Activated T-cell treated with anti-CD3 and anti-CD28 coated beads, Interleukin-2, amount 50 U/mL, for 72 hours (primary cell): ENCODE measurements around the gene ANO7. TPM values are rescaled to one million over a fixed set of nuclear protein-coding genes. Genes with fewer than 3 reads are reported as not detected.

ENCODE experiments used
- ATAC-seq, 2 donors: fragments of 150-1000 bp; cut with Tn5 transposase; replicated peaks in 1 of 2; 2 replicates each; pipeline ENCODE4 v1.10.0; 2021; ENCODE audit warnings: moderate library complexity in 2 of 2, mild to moderate bottlenecking in 1 of 2
- DNase-seq, 2 donors: peaks; one replicate each; pipeline ENCODE4 v3.0.0; 2021 to 2022; ENCODE audit warnings: mixed read lengths in 1 of 2
- H3K27ac Mint-ChIP-seq: one replicate; pipeline ENCODE4 v1.8.0; 2022; ENCODE audit warnings: mild to moderate bottlenecking, moderate library complexity, mixed read lengths
- H3K27me3 Mint-ChIP-seq: one replicate; pipeline ENCODE4 v1.8.0; 2022; ENCODE audit warnings: low read depth, mixed read lengths
- H3K36me3 Mint-ChIP-seq, 2 donors: one replicate each; pipeline ENCODE4 v1.8.0; 2022; ENCODE audit warnings: mixed read lengths in 2 of 2, mild to moderate bottlenecking in 1 of 2; ENCODE audit not compliant: insufficient read depth in 2 of 2
- H3K4me1 Mint-ChIP-seq: one replicate; pipeline ENCODE4 v1.8.0; 2022; ENCODE audit warnings: low read depth, mixed read lengths
- H3K4me3 Mint-ChIP-seq, 2 donors: one replicate each; pipeline ENCODE4 v1.8.0; 2022; ENCODE audit warnings: mild to moderate bottlenecking in 2 of 2, mixed read lengths in 2 of 2, moderate library complexity in 2 of 2
- H3K9me3 Mint-ChIP-seq, 2 donors: one replicate each; pipeline ENCODE4 v1.8.0; 2022; ENCODE audit warnings: mixed read lengths in 2 of 2
- total RNA-seq, 2 donors: library from RNA; stranded (reverse); gene quantifications; one replicate each; pipeline ENCODE4 v1.2.3, GENCODE V29; 2022

Gene ANO7
- total RNA-seq, 2 donors from 2014 or later = 0.72 to 0.90 TPM

DNA sequence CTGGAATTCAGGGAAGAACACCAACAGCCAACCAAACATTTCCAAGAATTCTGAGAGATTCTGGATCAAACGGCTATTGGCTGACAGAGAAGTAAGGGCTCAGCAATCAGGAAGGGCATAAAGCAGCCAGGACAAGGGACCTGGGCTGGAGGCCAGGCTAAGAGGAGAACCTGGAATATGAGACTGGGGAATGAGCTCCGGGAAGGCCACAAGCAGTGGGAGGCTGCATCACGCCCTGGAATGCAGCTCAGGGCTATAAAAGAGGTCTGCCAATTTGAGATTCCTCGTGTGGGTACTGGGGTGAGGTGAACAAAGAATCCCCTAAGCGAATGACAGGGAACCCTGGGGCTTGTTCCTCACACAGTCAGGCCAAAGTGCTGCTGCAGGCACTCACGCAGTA is 60.4 kb downstream of the ANO7 start:
- DNase-seq (no peak), ATAC-seq (no peak)
- Mint-ChIP-seq H3K36me3 (peaks cover 29 to 41% of the 10 kb centered on the region in 2 donors), H3K27ac (no peak overlapping the region), H3K4me3 (no peak overlapping the region), H3K27me3 (no peaks in the 10 kb centered on the region), H3K4me1 (no peaks in the 10 kb centered on the region), H3K9me3 (no peaks in the 10 kb centered on the region)

DNA sequence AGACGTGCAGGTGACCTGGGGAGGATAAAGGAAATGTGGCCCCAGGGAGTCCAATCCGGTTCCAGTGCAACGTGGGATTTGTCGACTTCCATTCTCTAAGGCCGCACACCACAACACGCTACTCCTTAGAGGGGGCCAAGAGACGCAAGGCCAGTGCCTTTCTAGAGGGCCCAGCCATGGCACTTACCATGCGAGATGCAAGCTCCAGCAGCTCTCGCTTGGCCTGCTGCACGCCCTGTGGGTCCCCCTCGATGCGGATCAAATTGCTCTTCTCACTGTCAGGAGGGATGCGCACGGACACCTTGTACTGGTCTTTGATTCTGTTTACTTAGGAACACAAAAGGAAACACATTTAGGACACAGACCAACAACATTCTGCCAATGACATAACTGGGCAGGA is 61.2 kb downstream of the ANO7 start:
- Mint-ChIP-seq H3K27me3 (no peaks in the 10 kb centered on the region), H3K36me3 (peaks cover 25 to 41% of the 10 kb centered on the region in 2 donors), H3K4me1 (no peaks in the 10 kb centered on the region), H3K4me3 (no peak overlapping the region), H3K27ac (no peak overlapping the region), H3K9me3 (no peaks in the 10 kb centered on the region)
- no peak for ATAC-seq
- DNase-seq = no peak

DNA sequence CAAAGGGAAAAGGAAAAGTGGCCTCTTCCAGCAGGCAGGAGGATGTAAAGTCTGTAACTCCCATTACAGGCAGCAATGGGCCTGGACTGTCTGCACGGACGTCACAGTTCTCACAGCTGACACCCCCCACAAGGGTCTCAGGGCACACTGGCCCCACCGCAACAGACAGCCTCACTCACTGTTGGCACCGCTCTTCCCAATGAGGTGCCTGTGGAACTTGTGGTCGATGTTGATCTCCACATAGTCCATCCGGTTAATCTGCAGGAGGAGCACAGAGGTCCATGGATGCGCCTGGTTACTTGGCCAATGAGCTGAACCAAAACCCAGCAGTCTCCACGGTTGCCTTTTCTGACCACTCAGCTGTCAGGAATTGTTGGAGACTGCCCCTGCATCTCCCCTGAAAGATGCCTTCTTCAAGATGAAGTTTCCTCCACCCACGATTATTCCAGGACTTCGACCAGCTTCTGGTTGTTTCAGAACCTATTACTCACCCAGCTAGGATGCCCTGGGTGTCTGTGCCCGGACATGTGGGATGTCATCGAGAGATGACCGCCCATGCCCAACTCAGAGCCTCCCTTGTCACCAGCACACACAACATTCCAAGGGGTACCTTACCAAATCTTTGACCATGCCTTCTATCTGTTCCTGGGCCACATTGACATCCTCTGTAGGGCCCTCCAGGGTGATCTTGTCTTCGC is 64.5 kb downstream of the ANO7 start:
- Mint-ChIP-seq H3K27ac (no peak overlapping the region), H3K36me3 (peaks cover 19 to 38% of the 10 kb centered on the region in 2 donors), H3K4me3 (no peak overlapping the region), H3K27me3 (no peaks in the 10 kb centered on the region), H3K9me3 (no peaks in the 10 kb centered on the region), H3K4me1 (no peaks in the 10 kb centered on the region)
- DNase-seq (no peak), ATAC-seq (no peak)

DNA sequence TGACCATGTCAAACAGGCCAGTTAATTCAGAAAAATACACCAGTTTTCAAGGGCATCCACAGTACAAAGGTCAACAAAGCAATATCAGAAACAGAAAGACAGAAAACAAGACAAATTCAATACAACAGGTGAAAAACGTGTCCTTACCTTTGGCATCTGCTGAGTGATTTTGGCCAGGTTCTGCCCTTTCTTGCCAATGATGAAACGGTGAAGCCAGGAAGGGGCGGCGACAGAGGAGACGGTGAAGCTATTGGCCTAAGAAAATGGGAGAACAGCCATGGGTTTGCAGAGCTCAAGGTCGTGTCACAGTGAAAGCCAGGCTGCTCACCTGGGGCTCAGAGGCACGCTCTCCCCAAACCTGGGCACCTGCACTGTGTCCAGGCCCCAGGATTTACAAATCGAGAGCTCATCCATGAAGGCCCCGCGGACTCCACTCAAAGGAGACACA is 66.5 kb downstream of the ANO7 start:
- H3K9me3 Mint-ChIP-seq = no peaks in the 10 kb centered on the region
- H3K4me3 Mint-ChIP-seq = no peak overlapping the region
- H3K27ac Mint-ChIP-seq = no peak overlapping the region
- ATAC-seq (no peak), DNase-seq (no peak)
- H3K36me3 Mint-ChIP-seq = peaks cover 17 to 29% of the 10 kb centered on the region in 2 donors
- H3K27me3 Mint-ChIP-seq = no peaks in the 10 kb centered on the region
- H3K4me1 Mint-ChIP-seq = no peaks in the 10 kb centered on the region

DNA sequence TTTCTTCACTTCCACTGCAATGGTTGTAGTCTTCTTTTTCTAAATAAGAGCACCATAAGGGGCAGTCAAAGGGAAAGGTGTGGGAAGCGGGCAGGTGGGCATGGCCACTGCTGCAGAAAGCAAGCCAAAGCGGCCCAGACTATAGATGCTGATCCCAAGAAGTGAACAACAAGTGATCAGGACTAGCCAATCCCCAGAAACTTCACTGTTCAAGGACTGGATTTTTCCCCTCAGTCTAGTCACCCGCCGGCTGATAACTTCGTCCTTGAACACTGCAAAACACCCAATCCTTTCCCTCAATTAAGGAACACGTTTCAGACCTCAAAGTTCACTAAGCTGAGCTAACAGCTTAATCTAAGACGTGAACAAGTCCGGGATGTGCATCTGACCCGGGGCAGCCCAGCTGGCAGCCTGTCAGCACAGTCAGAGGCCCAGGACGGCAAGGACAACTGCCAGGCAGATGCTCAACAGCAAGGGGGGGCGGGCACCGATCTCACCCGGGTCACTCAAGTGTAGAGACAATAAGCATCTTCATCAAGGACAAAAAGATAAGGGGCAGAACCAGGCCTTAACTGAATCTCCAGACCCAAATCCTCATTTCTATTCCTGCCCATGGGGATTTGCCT is 67.2 kb downstream of the ANO7 start:
- Mint-ChIP-seq H3K27ac (no peak overlapping the region), H3K9me3 (no peaks in the 10 kb centered on the region), H3K4me1 (no peaks in the 10 kb centered on the region), H3K36me3 (peaks cover 13 to 31% of the 10 kb centered on the region in 2 donors), H3K27me3 (no peaks in the 10 kb centered on the region), H3K4me3 (no peak overlapping the region)
- DNase-seq (no peak), ATAC-seq (no peak)

DNA sequence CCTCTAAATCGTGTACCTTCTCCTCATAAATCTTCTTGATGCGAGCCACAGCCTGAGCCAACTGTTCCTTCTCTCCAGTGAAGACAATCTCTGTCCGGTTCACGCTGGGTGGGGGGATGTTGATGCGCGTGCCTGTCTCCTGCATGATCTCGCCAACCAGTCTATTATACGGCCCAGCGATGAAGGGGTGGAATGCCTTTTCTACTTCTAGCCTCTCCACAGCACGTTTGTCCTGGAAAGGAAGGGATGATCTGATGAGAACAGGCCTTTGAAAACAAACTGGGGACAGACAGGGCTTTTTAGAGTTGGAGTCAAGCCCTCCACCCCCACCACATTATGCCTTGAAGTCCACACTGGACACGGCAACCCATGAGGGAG is 67.7 kb downstream of the ANO7 start:
- Mint-ChIP-seq H3K27ac (no peak overlapping the region), H3K27me3 (no peaks in the 10 kb centered on the region), H3K4me3 (no peak overlapping the region), H3K36me3 (peaks cover 13 to 31% of the 10 kb centered on the region in 2 donors), H3K4me1 (no peaks in the 10 kb centered on the region), H3K9me3 (no peaks in the 10 kb centered on the region)
- ATAC-seq (no peak), DNase-seq (no peak)

DNA sequence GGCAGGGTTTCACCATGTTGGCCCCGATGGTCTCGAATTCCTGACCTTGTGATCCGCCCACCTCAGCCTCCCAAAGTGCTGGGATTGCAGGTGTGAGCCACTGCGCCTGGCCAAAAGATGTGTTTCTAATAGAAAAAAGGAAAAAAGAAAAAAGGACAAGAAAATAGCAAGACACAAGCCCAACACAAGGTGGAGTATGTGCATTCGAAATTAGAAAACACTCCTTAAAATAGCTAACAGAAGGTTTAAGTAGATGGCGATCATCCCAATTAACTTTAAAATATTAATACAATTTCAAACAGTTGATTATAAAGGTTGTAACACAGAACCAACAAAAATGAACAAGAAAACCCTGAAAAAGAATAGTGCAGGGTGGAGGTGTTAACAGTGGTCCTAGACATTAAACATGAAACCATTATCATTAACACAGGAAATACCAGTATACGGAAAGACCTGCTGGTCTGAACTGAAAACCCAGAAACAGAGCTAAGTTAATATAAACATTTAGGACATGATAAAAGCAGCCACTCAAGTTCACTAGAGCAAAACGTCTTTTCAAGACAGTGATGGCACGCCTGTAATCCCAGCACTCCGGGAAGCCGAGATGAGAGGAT is 69.0 kb downstream of the ANO7 start:
- no peak for DNase-seq
- Mint-ChIP-seq H3K36me3 (peaks cover 13 to 32% of the 10 kb centered on the region in 2 donors), H3K4me1 (no peaks in the 10 kb centered on the region)

DNA sequence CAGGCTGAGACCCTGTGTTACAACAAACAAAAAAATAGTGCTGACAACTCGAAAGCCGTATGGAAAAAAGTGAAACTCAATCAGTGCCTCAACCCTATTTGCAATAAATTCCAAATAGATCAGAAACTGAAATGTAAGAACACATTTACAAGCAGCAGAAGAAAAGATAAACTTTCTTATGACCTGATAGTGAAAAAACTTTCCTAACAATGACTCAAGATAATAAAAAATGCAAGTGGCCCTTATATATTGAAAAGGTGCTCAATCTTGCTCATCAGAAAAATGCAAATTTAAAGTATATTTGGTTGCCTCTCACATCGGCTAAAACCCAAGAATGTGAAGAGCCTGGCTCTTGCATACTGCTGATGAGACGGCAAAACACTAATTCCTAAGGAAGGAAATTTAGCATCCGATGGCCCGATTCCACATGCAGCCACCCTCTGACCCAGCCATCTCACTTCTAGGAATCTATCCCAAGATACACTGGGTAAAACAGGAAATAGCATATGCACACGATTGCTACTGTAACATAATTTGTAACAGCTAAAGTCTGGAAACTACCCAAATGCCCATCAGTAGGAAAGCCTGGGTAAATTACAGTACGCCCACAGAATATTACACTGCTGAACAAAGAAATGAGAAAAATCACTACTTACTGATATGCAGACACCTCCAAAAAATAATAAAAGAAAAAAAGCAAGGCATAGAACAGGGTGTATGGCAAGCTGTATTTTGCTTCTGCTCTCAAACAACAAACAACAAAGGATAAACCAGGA is 70.2 kb downstream of the ANO7 start:
- Mint-ChIP-seq H3K27ac (peak overlapping the region; percentile 82), H3K4me3 (no peak overlapping the region), H3K27me3 (no peaks in the 10 kb centered on the region), H3K4me1 (no peaks in the 10 kb centered on the region), H3K36me3 (peaks cover 18 to 38% of the 10 kb centered on the region in 2 donors), H3K9me3 (no peaks in the 10 kb centered on the region)
- DNase-seq (no peak), ATAC-seq (no peak)

More for the DNA sequence above, 69.0 kb downstream of the ANO7 start:
- Mint-ChIP-seq H3K4me3 (no peak overlapping the region), H3K27ac (no peak overlapping the region), H3K27me3 (no peaks in the 10 kb centered on the region), H3K9me3 (no peaks in the 10 kb centered on the region)
- no peak for ATAC-seq

DNA sequence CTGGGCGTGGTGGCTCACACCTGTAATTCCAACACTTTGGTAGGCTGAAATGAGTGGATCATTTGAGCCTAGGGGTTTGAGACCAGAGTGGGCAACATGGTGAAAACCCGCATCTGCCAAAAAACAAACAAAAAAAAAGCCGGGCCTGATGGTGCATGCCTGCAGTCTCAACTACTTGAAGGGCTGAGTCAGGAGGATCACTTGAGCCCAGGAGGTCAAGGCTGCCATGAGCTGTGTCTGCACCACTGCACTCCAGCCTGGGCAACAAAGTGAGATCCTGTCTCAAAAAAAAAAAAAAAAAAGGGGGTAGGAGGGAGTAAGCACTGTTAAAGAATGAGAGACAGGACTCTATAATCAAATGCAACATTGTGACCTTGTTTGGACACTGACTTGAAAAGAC is 72.4 kb downstream of the ANO7 start:
- H3K4me3 Mint-ChIP-seq = no peak overlapping the region
- peak overlapping the region; percentile 55 for H3K27ac Mint-ChIP-seq
- DNase-seq (no peak), ATAC-seq (no peak)
- H3K9me3 Mint-ChIP-seq = no peaks in the 10 kb centered on the region
- H3K4me1 Mint-ChIP-seq = no peaks in the 10 kb centered on the region
- H3K36me3 Mint-ChIP-seq = peaks cover 15 to 31% of the 10 kb centered on the region in 2 donors
- no peaks in the 10 kb centered on the region for H3K27me3 Mint-ChIP-seq

DNA sequence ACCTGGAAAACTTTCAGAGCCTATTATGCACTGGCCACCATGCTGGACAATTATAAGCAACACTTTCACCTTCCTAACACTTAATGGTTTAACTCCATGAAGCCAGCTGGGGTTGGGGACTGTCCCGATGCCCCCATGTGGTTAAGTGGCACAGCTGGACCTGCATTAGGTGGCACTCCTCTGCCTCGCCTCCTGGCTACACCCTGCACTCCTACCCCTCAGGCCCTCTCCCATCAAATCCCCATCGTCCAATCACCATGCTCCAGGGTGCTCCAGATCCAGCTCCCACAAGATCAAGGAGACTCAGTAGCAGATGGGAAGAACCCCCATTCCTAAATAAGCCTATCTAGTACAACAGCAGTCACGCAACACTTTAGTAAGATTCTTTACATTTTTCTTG is 73.2 kb downstream of the ANO7 start:
- H3K36me3 Mint-ChIP-seq = peaks cover 12 to 29% of the 10 kb centered on the region in 2 donors
- DNase-seq = no peak
- no peaks in the 10 kb centered on the region for H3K9me3 Mint-ChIP-seq
- no peaks in the 10 kb centered on the region for H3K27me3 Mint-ChIP-seq
- H3K4me3 Mint-ChIP-seq = no peak overlapping the region
- H3K4me1 Mint-ChIP-seq = no peaks in the 10 kb centered on the region
- no peak for ATAC-seq
- peak overlapping the region; percentile 55 for H3K27ac Mint-ChIP-seq

DNA sequence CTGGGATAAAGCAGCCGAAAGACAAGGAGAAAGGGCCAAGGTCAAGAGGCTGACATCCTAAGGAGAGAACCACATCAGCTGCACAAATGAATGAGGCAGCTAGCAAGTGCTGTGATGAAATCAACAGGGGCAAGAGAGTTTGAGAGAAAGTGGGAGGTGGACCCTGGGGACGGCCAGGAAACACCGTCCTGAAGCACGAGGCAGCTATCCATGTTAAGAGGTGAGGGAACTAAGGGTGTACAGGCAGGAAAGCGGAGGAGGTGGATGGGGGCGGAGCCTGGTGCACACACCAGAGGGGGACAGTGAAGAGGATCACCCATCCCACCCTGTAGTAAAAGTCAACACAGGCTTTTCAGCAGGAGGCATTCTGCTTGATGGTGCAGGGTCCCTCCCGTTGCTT is 74.6 kb downstream of the ANO7 start:
- Mint-ChIP-seq H3K4me3 (no peak overlapping the region), H3K4me1 (no peaks in the 10 kb centered on the region), H3K27me3 (no peaks in the 10 kb centered on the region), H3K27ac (no peak overlapping the region), H3K36me3 (peaks cover 12 to 30% of the 10 kb centered on the region in 2 donors), H3K9me3 (no peaks in the 10 kb centered on the region)
- ATAC-seq = no peak
- no peak for DNase-seq

DNA sequence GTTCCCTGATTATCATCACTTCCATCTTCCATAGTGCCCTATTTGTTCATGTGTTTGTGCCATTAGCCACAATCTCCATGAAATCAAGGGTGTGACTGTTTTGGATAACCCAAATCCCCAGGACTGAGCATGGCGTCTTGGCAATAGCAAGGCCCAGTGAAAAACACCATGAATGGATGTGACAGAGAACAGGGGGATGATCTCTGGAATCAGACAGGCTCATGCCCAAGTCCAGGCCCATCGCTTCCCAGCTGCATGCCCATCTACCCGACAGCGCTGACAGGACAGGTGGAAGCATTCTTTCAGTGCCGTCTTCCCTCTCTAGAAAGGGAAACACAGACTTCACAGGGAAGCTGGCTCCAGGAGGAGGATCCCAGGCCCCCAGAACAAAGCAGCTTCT is 77.0 kb downstream of the ANO7 start:
- peaks cover 11 to 33% of the 10 kb centered on the region in 2 donors for H3K36me3 Mint-ChIP-seq
- no peaks in the 10 kb centered on the region for H3K27me3 Mint-ChIP-seq
- ATAC-seq (no peak), DNase-seq (no peak)
- H3K4me1 Mint-ChIP-seq = peaks cover 17% of the 10 kb centered on the region
- H3K27ac Mint-ChIP-seq = no peak overlapping the region
- no peaks in the 10 kb centered on the region for H3K9me3 Mint-ChIP-seq
- H3K4me3 Mint-ChIP-seq = no peak overlapping the region
